ENCODE measurements around the gene TESPA1. TPM values are rescaled to one million over a fixed set of nuclear protein-coding genes. Genes with fewer than 3 reads are reported as not detected.

TESPA1 gene
- total and polyA plus RNA-seq, 2 of the 8 experiments (the other 6 are each of a cell fraction or from before 2014, with no cell fraction given): not detected

DNA sequence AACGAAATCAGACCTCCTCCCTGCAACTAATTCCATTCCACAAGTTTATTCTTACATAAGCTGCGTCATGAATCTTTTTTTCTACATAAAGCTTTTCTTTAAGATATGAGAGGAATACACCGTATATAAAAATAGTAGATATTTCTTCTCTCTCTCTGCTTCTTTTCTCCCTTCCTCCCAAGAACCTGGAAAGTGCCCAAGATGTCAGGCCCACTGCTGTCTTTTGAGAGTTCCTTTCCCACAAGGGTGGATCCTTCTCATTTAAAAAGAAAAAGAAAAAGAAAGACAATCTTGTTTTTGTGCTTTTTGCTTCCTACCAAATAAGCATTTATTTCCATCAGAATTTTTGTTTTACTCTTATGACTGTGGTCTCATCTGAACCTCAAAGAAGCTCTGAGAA, 11.0 kb downstream of the TESPA1 start (continued):
- TF ChIP-seq, protein P1, sequence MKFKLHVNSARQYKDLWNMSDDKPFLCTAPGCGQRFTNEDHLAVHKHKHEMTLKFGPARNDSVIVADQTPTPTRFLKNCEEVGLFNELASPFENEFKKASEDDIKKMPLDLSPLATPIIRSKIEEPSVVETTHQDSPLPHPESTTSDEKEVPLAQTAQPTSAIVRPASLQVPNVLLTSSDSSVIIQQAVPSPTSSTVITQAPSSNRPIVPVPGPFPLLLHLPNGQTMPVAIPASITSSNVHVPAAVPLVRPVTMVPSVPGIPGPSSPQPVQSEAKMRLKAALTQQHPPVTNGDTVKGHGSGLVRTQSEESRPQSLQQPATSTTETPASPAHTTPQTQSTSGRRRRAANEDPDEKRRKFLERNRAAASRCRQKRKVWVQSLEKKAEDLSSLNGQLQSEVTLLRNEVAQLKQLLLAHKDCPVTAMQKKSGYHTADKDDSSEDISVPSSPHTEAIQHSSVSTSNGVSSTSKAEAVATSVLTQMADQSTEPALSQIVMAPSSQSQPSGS (IDR thresholded peaks at IDR 0.05; ENCODE audit: low read length): no peak
- no peak for TF ChIP-seq POLR2AphosphoS5 (IDR thresholded peaks at IDR 0.05; ENCODE audit: low read depth, low read length)
- TF ChIP-seq EP300 (IDR thresholded peaks at IDR 0.05; ENCODE audit: borderline replicate concordance in 1 of 2, low read depth in 2 of 2, low read length in 2 of 2): no peak
- no peak for TF ChIP-seq RXRA (IDR thresholded peaks at IDR 0.05; ENCODE audit: insufficient read depth, low read depth, low read length)
